ENCODE data around the gene MCAM. TPM values are rescaled to one million over a fixed set of nuclear protein-coding genes. Genes with fewer than 3 reads are reported as not detected.

The MCAM gene
- total RNA-seq, 1 experiment from 2014 or later, result 38.8 TPM

DNA sequence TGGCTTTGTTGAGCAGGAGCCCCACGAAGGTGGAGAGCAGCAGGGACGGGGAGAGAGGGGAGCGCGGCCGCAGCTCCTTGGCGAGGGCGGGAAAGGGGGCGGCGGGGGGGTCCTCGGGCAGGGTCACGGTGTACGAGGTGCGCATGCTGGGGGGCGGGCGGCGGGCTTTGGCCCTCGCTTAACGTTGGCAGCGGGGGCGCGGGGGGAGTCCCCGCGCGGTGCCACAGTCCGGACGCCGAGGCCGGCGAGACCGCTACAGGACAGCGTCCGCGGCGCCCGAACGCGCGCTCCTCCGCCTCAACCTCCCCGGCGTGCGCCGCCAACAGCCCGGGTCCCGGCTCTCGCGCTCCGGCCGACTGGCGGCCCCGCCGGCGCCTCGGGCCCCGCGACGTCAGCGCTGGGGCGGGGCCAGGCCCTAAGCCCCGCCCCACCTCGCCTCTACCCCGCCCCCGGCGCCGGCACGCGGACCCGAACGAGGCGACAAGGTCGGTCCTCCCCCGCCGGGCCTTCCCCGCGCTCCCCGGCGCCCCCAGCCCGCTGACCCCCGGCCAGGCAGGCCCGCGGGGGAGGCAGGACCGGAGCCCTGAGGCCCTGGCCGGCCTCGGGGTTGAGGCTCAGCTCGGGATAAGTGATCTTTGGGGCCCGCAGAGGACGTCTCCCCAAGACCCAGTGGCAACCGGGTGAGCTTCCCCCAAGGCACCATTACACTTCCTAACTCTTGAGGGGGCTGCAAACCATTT is 47.1 kb upstream of the MCAM start:
- intact Hi-C loops (cut with micrococcal nuclease; ENCODE audit: unreplicated experiment), result loop anchor here (10.0 kb wide), 1 partner anchor 761 kb away; no protein-coding TSS in a partner anchor
- Histone ChIP-seq H3K4me3 (peak overlapping the region; percentile 36; the same call in 1 of the 2 replicates), H4K20me1 (ENCODE audit: insufficient read depth) (no peaks in the 10 kb centered on the region), H3F3A (ENCODE audit: insufficient read depth, low read depth) (peaks cover 32% of the 10 kb centered on the region), H3K36me3 (ENCODE audit: low read depth) (no peaks in the 10 kb centered on the region), H3K79me2 (ENCODE audit: low read depth) (no peaks in the 10 kb centered on the region), H3K27ac (no peak overlapping the region), H3K4me2 (peak overlapping the region; percentile 74), H3K27me3 (ENCODE audit: insufficient read depth, low read depth) (no peaks in the 10 kb centered on the region), H3K9me3 (ENCODE audit: insufficient read depth, low read depth) (no peaks in the 10 kb centered on the region), H2AFZ (peak overlapping the region; percentile 64; the same call in 1 of the 2 replicates), H3K4me1 (replicated peaks; ENCODE audit: insufficient read depth) (peaks cover 47% of the 10 kb centered on the region), H3K9me2 (ENCODE audit: insufficient read depth) (no peaks in the 10 kb centered on the region)
- no peak for DNase-seq
- CTCF ChIA-PET, result no interaction called here
- POLR2A ChIA-PET (ENCODE audit: unreplicated experiment), result no interaction called here
- BruUV-seq (replicated peaks), result no TSS peak
- TF ChIP-seq EZH2 (IDR thresholded peaks at IDR 0.05; ENCODE audit: low read depth), result no peak
- TF ChIP-seq, protein P1, sequence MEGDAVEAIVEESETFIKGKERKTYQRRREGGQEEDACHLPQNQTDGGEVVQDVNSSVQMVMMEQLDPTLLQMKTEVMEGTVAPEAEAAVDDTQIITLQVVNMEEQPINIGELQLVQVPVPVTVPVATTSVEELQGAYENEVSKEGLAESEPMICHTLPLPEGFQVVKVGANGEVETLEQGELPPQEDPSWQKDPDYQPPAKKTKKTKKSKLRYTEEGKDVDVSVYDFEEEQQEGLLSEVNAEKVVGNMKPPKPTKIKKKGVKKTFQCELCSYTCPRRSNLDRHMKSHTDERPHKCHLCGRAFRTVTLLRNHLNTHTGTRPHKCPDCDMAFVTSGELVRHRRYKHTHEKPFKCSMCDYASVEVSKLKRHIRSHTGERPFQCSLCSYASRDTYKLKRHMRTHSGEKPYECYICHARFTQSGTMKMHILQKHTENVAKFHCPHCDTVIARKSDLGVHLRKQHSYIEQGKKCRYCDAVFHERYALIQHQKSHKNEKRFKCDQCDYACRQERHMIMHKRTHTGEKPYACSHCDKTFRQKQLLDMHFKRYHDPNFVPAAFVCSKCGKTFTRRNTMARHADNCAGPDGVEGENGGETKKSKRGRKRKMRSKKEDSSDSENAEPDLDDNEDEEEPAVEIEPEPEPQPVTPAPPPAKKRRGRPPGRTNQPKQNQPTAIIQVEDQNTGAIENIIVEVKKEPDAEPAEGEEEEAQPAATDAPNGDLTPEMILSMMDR (conservative IDR thresholded peaks at IDR 0.05), result no peak

GRCh38 chr11:119363081-119363850 is 46.3 kb upstream of the MCAM start:
- ChIA-PET POLR2A (ENCODE audit: unreplicated experiment) (no interaction called here), CTCF (no interaction called here)
- BruUV-seq (replicated peaks), result TSS peak; percentile 30

GRCh38 chr11:119362741-119363080 is 45.8 kb upstream of the MCAM start:
- H3K27me3 ChIP-seq (ENCODE audit: insufficient read depth, low read depth), result no peaks in the 10 kb centered on the region
- H3K9me3 ChIP-seq (ENCODE audit: insufficient read depth, low read depth), result no peaks in the 10 kb centered on the region
- H3F3A ChIP-seq (ENCODE audit: insufficient read depth, low read depth), result peaks cover 27% of the 10 kb centered on the region
- no peaks in the 10 kb centered on the region for H3K9me2 ChIP-seq (ENCODE audit: insufficient read depth)
- TF ChIP-seq, protein P1 (conservative IDR thresholded peaks at IDR 0.05), result no peak
- no peak for TF ChIP-seq EZH2 (IDR thresholded peaks at IDR 0.05; ENCODE audit: low read depth)
- H3K36me3 ChIP-seq (ENCODE audit: low read depth), result no peaks in the 10 kb centered on the region
- no peak overlapping the region for H3K27ac ChIP-seq
- POLR2A ChIA-PET (ENCODE audit: unreplicated experiment), result no interaction called here
- intact Hi-C loops (cut with micrococcal nuclease; ENCODE audit: unreplicated experiment), result loop anchor here (10.0 kb wide), 1 partner anchor 762 kb away; no protein-coding TSS in a partner anchor
- CTCF ChIA-PET, result no interaction called here
- no TSS peak for BruUV-seq (replicated peaks)
- H3K79me2 ChIP-seq (ENCODE audit: low read depth), result no peaks in the 10 kb centered on the region
- peaks cover 37% of the 10 kb centered on the region for H3K4me1 ChIP-seq (replicated peaks; ENCODE audit: insufficient read depth)
- H3K4me2 ChIP-seq, result peak overlapping the region; percentile 52; the same call in 1 of the 2 replicates
- no peak for DNase-seq
- H4K20me1 ChIP-seq (ENCODE audit: insufficient read depth), result no peaks in the 10 kb centered on the region
- no peak overlapping the region for H2AFZ ChIP-seq
- H3K4me3 ChIP-seq, result no peak overlapping the region

More at GRCh38 chr11:119363081-119363850, 46.3 kb upstream of the MCAM start:
- peaks cover 40% of the 10 kb centered on the region for H3K4me1 ChIP-seq (replicated peaks; ENCODE audit: insufficient read depth)
- peak overlapping the region; percentile 74 for H3K4me2 ChIP-seq
- no peak for DNase-seq
- peak overlapping the region; percentile 36; the same call in 1 of the 2 replicates for H3K4me3 ChIP-seq
- H3K27me3 ChIP-seq (ENCODE audit: insufficient read depth, low read depth), result no peaks in the 10 kb centered on the region
- H3K9me3 ChIP-seq (ENCODE audit: insufficient read depth, low read depth), result no peaks in the 10 kb centered on the region
- no peaks in the 10 kb centered on the region for H3K79me2 ChIP-seq (ENCODE audit: low read depth)
- H3K27ac ChIP-seq, result no peak overlapping the region
- intact Hi-C loops (cut with micrococcal nuclease; ENCODE audit: unreplicated experiment), result loop anchor here (10.0 kb wide), 1 partner anchor 762 kb away; no protein-coding TSS in a partner anchor
- no peaks in the 10 kb centered on the region for H4K20me1 ChIP-seq (ENCODE audit: insufficient read depth)
- no peaks in the 10 kb centered on the region for H3K9me2 ChIP-seq (ENCODE audit: insufficient read depth)
- TF ChIP-seq, protein P1 (conservative IDR thresholded peaks at IDR 0.05), result no peak
- no peak for TF ChIP-seq EZH2 (IDR thresholded peaks at IDR 0.05; ENCODE audit: low read depth)
- H2AFZ ChIP-seq, result no peak overlapping the region
- no peaks in the 10 kb centered on the region for H3K36me3 ChIP-seq (ENCODE audit: low read depth)
- peaks cover 28% of the 10 kb centered on the region for H3F3A ChIP-seq (ENCODE audit: insufficient read depth, low read depth)

Measured in PC-9 (cell line).